OCI-LY1 (cell line): Measurements from ENCODE around the gene CD2AP.

Source experiments
- H2AFZ ChIP-seq: fragments of 200-600 bp; sonication (generic), shearing (Covaris generic); 2 replicates; pipeline ENCODE4 v1.6.0; 2014; ENCODE audit warnings: antibody characterized with exemption, mild to moderate bottlenecking, low read length
- H3F3A ChIP-seq: fragments of 200-600 bp; sonication (generic), shearing (Covaris generic); 2 replicates; pipeline ENCODE4 v1.6.0; 2014; ENCODE audit warnings: mild to moderate bottlenecking, antibody characterized with exemption, low read length, moderate library complexity; ENCODE audit not compliant: insufficient read depth
- H3K27ac ChIP-seq: fragments of 200-600 bp; sonication (generic); 2 replicates; pipeline ENCODE4 v1.5.1; 2014; ENCODE audit warnings: low read length, mixed run types, mild to moderate bottlenecking, low read depth; ENCODE audit not compliant: poor library complexity, severe bottlenecking
- H3K27me3 ChIP-seq: fragments of 200-600 bp; sonication (generic); 2 replicates; pipeline ENCODE4 v1.6.0; 2014; ENCODE audit warnings: antibody characterized with exemption, mild to moderate bottlenecking, low read length, moderate library complexity; ENCODE audit not compliant: insufficient read depth
- H3K36me3 ChIP-seq: fragments of 200-600 bp; sonication (generic); 2 replicates; pipeline ENCODE4 v1.6.1; 2014; ENCODE audit warnings: mild to moderate bottlenecking, antibody characterized with exemption, low read length, moderate library complexity, mixed read lengths; ENCODE audit not compliant: insufficient read depth
- H3K4me1 ChIP-seq: fragments of 200-600 bp; sonication (generic); 2 replicates; pipeline ENCODE4 v1.5.1; 2014; ENCODE audit warnings: mild to moderate bottlenecking, low read length, moderate library complexity; ENCODE audit not compliant: insufficient read depth, severe bottlenecking
- H3K4me2 ChIP-seq: fragments of 200-600 bp; sonication (generic), shearing (Covaris generic); 2 replicates; pipeline ENCODE4 v1.6.1; 2014; ENCODE audit warnings: low read length
- H3K4me3 ChIP-seq: fragments of 200-600 bp; sonication (generic); 2 replicates; pipeline ENCODE4 v1.5.1; 2014; ENCODE audit warnings: low read length, low read depth, mild to moderate bottlenecking, mixed read lengths; ENCODE audit not compliant: poor library complexity, severe bottlenecking
- H3K79me2 ChIP-seq: fragments of 200-600 bp; shearing (Covaris generic); 2 replicates; pipeline ENCODE4 v1.6.1; 2016; ENCODE audit warnings: mixed run types, low read length, mixed read lengths; ENCODE audit not compliant: insufficient read depth
- H3K9ac ChIP-seq: fragments of 200-600 bp; sonication (generic), shearing (Covaris generic); 2 replicates; pipeline ENCODE4 v1.6.1; 2014; ENCODE audit warnings: mild to moderate bottlenecking, low read length, mixed read lengths
- H3K9me2 ChIP-seq: fragments of 200-600 bp; sonication (generic), shearing (Covaris generic); 2 replicates; pipeline ENCODE4 v1.6.1; 2014; ENCODE audit warnings: low read depth, mild to moderate bottlenecking, low read length, mixed read lengths
- H3K9me3 ChIP-seq: fragments of 200-600 bp; shearing (Covaris generic); 2 replicates; pipeline ENCODE4 v1.6.1; 2014; ENCODE audit warnings: low read length, mixed read lengths
- H4K20me1 ChIP-seq: fragments of 200-600 bp; sonication (generic), shearing (Covaris generic); 2 replicates; pipeline ENCODE4 v1.6.0; 2016; ENCODE audit warnings: mild to moderate bottlenecking, low read length; ENCODE audit not compliant: insufficient read depth
- EZH2 ChIP-seq: fragments of 200-600 bp; sonication (generic), shearing (Covaris generic); IDR thresholded peaks from 2 replicates; pipeline ENCODE4 v1.8.0; 2017; ENCODE audit warnings: borderline replicate concordance, mixed run types, mild to moderate bottlenecking, antibody characterized with exemption, low read length, moderate library complexity, mixed read lengths
- TF ChIP-seq, protein P1 (sequence below): fragments of 200-600 bp; sonication (generic), shearing (Covaris generic); IDR thresholded peaks from 2 replicates; pipeline ENCODE4 v1.5.1; 2017; ENCODE audit warnings: mild to moderate bottlenecking, antibody characterized with exemption, low read length, moderate library complexity, mixed read lengths

Gene CD2AP

DNA sequence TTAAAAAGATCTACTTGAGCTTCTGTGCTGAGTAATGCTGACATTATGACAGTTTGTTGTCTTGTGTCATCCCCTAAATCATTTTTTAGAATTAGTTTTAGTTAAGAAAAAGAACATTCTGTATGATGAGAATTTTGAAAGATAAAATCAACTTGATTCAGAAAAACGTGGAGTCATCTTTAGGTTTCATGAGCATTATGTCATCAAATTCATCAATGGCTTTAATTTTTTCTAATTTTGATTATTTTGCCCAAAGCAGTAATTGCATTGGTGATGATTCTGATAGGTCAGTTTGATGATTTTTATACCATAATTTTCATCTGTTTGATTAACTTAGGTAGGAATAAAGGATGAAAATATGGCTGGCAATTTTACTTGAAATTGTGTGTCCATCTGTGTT lies 194.2 kb downstream of the CD2AP start:
- no peak overlapping the region for H3K27ac ChIP-seq
- H3K27me3 ChIP-seq = no peaks in the 10 kb centered on the region
- H3K9ac ChIP-seq = no peak overlapping the region
- H3K4me3 ChIP-seq = no peak overlapping the region
- H3K9me2 ChIP-seq = no peaks in the 10 kb centered on the region
- no peaks in the 10 kb centered on the region for H3K36me3 ChIP-seq
- no peaks in the 10 kb centered on the region for H3K9me3 ChIP-seq
- H3K79me2 ChIP-seq = no peaks in the 10 kb centered on the region
- H3K4me1 ChIP-seq = no peaks in the 10 kb centered on the region
- no peak overlapping the region for H3K4me2 ChIP-seq
- TF ChIP-seq, protein P1, sequence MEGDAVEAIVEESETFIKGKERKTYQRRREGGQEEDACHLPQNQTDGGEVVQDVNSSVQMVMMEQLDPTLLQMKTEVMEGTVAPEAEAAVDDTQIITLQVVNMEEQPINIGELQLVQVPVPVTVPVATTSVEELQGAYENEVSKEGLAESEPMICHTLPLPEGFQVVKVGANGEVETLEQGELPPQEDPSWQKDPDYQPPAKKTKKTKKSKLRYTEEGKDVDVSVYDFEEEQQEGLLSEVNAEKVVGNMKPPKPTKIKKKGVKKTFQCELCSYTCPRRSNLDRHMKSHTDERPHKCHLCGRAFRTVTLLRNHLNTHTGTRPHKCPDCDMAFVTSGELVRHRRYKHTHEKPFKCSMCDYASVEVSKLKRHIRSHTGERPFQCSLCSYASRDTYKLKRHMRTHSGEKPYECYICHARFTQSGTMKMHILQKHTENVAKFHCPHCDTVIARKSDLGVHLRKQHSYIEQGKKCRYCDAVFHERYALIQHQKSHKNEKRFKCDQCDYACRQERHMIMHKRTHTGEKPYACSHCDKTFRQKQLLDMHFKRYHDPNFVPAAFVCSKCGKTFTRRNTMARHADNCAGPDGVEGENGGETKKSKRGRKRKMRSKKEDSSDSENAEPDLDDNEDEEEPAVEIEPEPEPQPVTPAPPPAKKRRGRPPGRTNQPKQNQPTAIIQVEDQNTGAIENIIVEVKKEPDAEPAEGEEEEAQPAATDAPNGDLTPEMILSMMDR = no peak
- no peak for TF ChIP-seq EZH2
- H3F3A ChIP-seq = no peaks in the 10 kb centered on the region
- no peak overlapping the region for H2AFZ ChIP-seq
- H4K20me1 ChIP-seq = no peaks in the 10 kb centered on the region

DNA sequence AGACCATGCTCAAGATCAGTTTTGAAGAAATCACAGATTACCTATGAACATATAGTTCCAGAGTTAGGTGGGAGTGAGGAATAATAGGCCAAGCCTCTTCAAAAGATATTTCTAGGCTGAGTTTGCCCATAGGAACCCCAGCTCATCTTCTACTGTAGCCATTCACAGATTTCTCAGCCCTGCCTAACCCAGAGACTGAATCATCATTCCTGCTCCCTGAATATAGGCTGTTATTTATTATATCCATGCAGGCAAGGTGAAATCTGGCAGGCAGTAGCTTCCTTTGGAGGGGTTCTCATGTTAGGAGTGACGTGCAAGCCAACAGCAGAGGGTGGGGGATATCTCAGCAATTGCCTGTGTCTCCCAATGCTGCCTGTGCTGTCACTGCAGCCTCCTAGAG lies 195.2 kb downstream of the CD2AP start:
- H3K9me2 ChIP-seq = no peaks in the 10 kb centered on the region
- no peak for TF ChIP-seq EZH2
- TF ChIP-seq, protein P1 = no peak
- no peak overlapping the region for H3K4me2 ChIP-seq
- H4K20me1 ChIP-seq = no peaks in the 10 kb centered on the region
- H3K79me2 ChIP-seq = no peaks in the 10 kb centered on the region
- H2AFZ ChIP-seq = no peak overlapping the region
- no peaks in the 10 kb centered on the region for H3F3A ChIP-seq
- H3K4me3 ChIP-seq = no peak overlapping the region
- no peak overlapping the region for H3K27ac ChIP-seq
- no peaks in the 10 kb centered on the region for H3K4me1 ChIP-seq
- no peaks in the 10 kb centered on the region for H3K36me3 ChIP-seq
- no peak overlapping the region for H3K9ac ChIP-seq
- H3K27me3 ChIP-seq = no peaks in the 10 kb centered on the region; the same call in 1 of the 2 replicates
- H3K9me3 ChIP-seq = no peaks in the 10 kb centered on the region

DNA sequence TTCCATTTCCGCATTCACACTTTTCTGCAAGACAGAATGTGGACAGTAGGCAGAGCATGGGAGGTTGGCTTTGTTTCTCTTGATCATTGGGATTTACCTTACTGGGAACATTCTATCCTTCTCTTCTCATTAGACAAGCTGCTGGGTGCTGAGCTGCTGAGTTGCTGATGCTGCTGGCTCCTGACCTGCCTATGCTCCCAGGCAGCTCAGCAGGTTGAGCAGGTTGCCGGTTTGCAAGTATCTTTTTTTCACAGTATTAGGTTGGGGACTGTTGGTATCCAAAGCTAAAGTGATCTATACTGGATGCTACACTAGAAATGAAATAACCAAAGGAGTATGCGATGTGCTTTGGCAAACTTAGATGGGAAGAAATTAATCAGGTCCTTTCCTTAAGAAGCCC lies 197.1 kb downstream of the CD2AP start:
- H3K4me2 ChIP-seq = no peak overlapping the region
- H3K36me3 ChIP-seq = no peaks in the 10 kb centered on the region
- H3K9me2 ChIP-seq = no peaks in the 10 kb centered on the region
- H3K9me3 ChIP-seq = no peaks in the 10 kb centered on the region
- TF ChIP-seq, protein P1 = no peak
- TF ChIP-seq EZH2 = no peak
- H3K4me3 ChIP-seq = no peak overlapping the region
- H4K20me1 ChIP-seq = no peaks in the 10 kb centered on the region
- H3K79me2 ChIP-seq = no peaks in the 10 kb centered on the region
- H2AFZ ChIP-seq = no peak overlapping the region
- H3K27ac ChIP-seq = no peak overlapping the region
- no peak overlapping the region for H3K9ac ChIP-seq
- no peaks in the 10 kb centered on the region for H3F3A ChIP-seq
- no peaks in the 10 kb centered on the region for H3K4me1 ChIP-seq
- H3K27me3 ChIP-seq = no peaks in the 10 kb centered on the region; the same call in 1 of the 2 replicates
